Thoracic aorta (tissue), 2 donors: ENCODE measurements around the gene CDC42SE2. TPM values are rescaled to one million over a fixed set of nuclear protein-coding genes. Genes with fewer than 3 reads are reported as not detected.

Experiments
- ATAC-seq: fragments of 150-250 bp; one replicate; pipeline ENCODE4 v1.8.0; 2017; ENCODE audit warnings: low read depth; ENCODE audit not compliant: insufficient number of reproducible peaks, low FRiP score
- DNase-seq: peaks from one replicate; pipeline ENCODE4 v3.0.0-alpha.2; 2020; ENCODE audit warnings: low spot score
- H3K27ac ChIP-seq, 2 donors: fragments of 200-600 bp; sonication (generic); 1 replicate in 1 of 2; 2 replicates in 1 of 2; pipeline ENCODE4 v1.5.1; 2016; ENCODE audit warnings: mild to moderate bottlenecking in 2 of 2, moderate library complexity in 2 of 2
- H3K27me3 ChIP-seq: fragments of 200-600 bp; sonication (generic); replicated peaks from 2 replicates; pipeline ENCODE4 v1.6.0; 2016; ENCODE audit warnings: mild to moderate bottlenecking; ENCODE audit not compliant: insufficient read depth
- H3K36me3 ChIP-seq: fragments of 200-600 bp; sonication (generic); one replicate; pipeline ENCODE4 v1.5.1; 2016
- H3K4me1 ChIP-seq, 2 donors: fragments of 200-600 bp; sonication (generic); 1 replicate in 1 of 2; 2 replicates in 1 of 2; pipeline versions ENCODE4 v1.5.1 to v1.6.0; 2016; ENCODE audit warnings: low read depth in 2 of 2, mild to moderate bottlenecking in 1 of 2; ENCODE audit not compliant: control insufficient read depth in 1 of 2
- H3K4me3 ChIP-seq: fragments of 200-600 bp; sonication (generic); 2 replicates; pipeline ENCODE4 v1.5.1; 2016; ENCODE audit warnings: mild to moderate bottlenecking
- H3K9me3 ChIP-seq: fragments of 200-600 bp; sonication (generic); 2 replicates; pipeline ENCODE4 v1.5.1; 2016
- CTCF ChIP-seq: fragments of 200-600 bp; sonication (generic); IDR thresholded peaks from one replicate; pipeline ENCODE4 v1.5.1; 2019; ENCODE audit warnings: antibody characterized with exemption
- total RNA-seq, 2 donors: library from RNA; depleted of rRNA; stranded (reverse); fragments of >200 nt; gene quantifications; one replicate each; pipeline versions ENCODE4 v1.1.0 to v1.2.3, GENCODE V29; 2016

CDC42SE2 gene
- total RNA-seq, 2 donors from 2014 or later = 20.3 to 38.0 TPM

- no peak for TF ChIP-seq CTCF
- no peaks in the 10 kb centered on the region for H3K9me3 ChIP-seq
- H3K27me3 ChIP-seq = no peaks in the 10 kb centered on the region
- H3K4me1 ChIP-seq = peaks cover 12 to 15% of the 10 kb centered on the region in 2 donors
- no peak for ATAC-seq
- H3K27ac ChIP-seq = no peak overlapping the region
- DNase-seq = no peak
- no peak overlapping the region for H3K4me3 ChIP-seq
- H3K36me3 ChIP-seq = no peaks in the 10 kb centered on the region
Measured at GRCh38 chr5:131281868-131282234, 18.0 kb downstream of the CDC42SE2 start.

- H3K27ac ChIP-seq = no peak overlapping the region
Measured at GRCh38 chr5:131282235-131282634, 18.4 kb downstream of the CDC42SE2 start.

GRCh38 chr5:131285703-131286399 is 22.0 kb downstream of the CDC42SE2 start:
- H3K27ac ChIP-seq = no peak overlapping the region
- H3K27me3 ChIP-seq = no peaks in the 10 kb centered on the region
- no peak overlapping the region for H3K4me3 ChIP-seq
- no peak for ATAC-seq
- no peak for TF ChIP-seq CTCF
- DNase-seq = no peak
- H3K4me1 ChIP-seq = peaks cover 2 to 9% of the 10 kb centered on the region in 2 donors
- H3K36me3 ChIP-seq = no peaks in the 10 kb centered on the region
- no peaks in the 10 kb centered on the region for H3K9me3 ChIP-seq

More at GRCh38 chr5:131282235-131282634, 18.4 kb downstream of the CDC42SE2 start:
- no peak for TF ChIP-seq CTCF
- H3K4me3 ChIP-seq = no peak overlapping the region
- peaks cover 12 to 15% of the 10 kb centered on the region in 2 donors for H3K4me1 ChIP-seq
- H3K36me3 ChIP-seq = no peaks in the 10 kb centered on the region
- H3K9me3 ChIP-seq = no peaks in the 10 kb centered on the region
- no peak for DNase-seq
- ATAC-seq = no peak
- no peaks in the 10 kb centered on the region for H3K27me3 ChIP-seq

GRCh38 chr5:131286400-131286715 is 22.5 kb downstream of the CDC42SE2 start:
- Histone ChIP-seq H3K27ac (no peak overlapping the region), H3K4me1 (peaks cover 0 to 5% of the 10 kb centered on the region in 2 donors), H3K27me3 (no peaks in the 10 kb centered on the region), H3K9me3 (no peaks in the 10 kb centered on the region), H3K36me3 (no peaks in the 10 kb centered on the region), H3K4me3 (no peak overlapping the region)
- TF ChIP-seq CTCF = no peak
- DNase-seq (no peak), ATAC-seq (no peak)

GRCh38 chr5:131288328-131288727 is 24.5 kb downstream of the CDC42SE2 start:
- no peak for ATAC-seq

More at GRCh38 chr5:131288328-131288727, 24.5 kb downstream of the CDC42SE2 start:
- no peaks in the 10 kb centered on the region for H3K4me1 ChIP-seq
- no peak overlapping the region for H3K4me3 ChIP-seq
- H3K27ac ChIP-seq = no peak overlapping the region
- no peaks in the 10 kb centered on the region for H3K9me3 ChIP-seq
- no peaks in the 10 kb centered on the region for H3K36me3 ChIP-seq
- no peak for TF ChIP-seq CTCF
- H3K27me3 ChIP-seq = no peaks in the 10 kb centered on the region
- DNase-seq = no peak
